Endometrial microvascular endothelial cells (primary cell): ENCODE measurements around the gene RASIP1. TPM values are rescaled to one million over a fixed set of nuclear protein-coding genes. Genes with fewer than 3 reads are reported as not detected.

Experiments used
- total RNA-seq: library from RNA; depleted of rRNA; stranded (reverse); fragments of >200 nt; gene quantifications from one replicate; pipeline ENCODE4 v1.2.3, GENCODE V29; 2015; ENCODE audit errors: inconsistent ontology term

The RASIP1 gene
- total RNA-seq, 1 donor from 2014 or later = 191 TPM

Other genes starting within 250 kb of the RASIP1 start
- not detected for gene LMTK3, start 228.8 kb downstream of the RASIP1 start, total RNA-seq
- not detected for gene SULT2B1, start 188.4 kb downstream of the RASIP1 start, total RNA-seq
- gene SPACA4, start 133.9 kb downstream of the RASIP1 start, total RNA-seq = not detected
- not detected for gene FAM83E, start 125.5 kb downstream of the RASIP1 start, total RNA-seq
- gene RPL18, start 121.4 kb downstream of the RASIP1 start, total RNA-seq = 2,158 TPM
- gene SPHK2, start 121.1 kb downstream of the RASIP1 start, total RNA-seq = 7.8 TPM
- 0.46 TPM for gene DBP, start 103.2 kb downstream of the RASIP1 start, total RNA-seq
- 0.28 TPM for gene CA11, start 94.4 kb downstream of the RASIP1 start, total RNA-seq
- gene NTN5, start 67.6 kb downstream of the RASIP1 start, total RNA-seq = not detected
- gene FUT2, start 44.6 kb downstream of the RASIP1 start, total RNA-seq = not detected
- gene MAMSTR, start 20.9 kb downstream of the RASIP1 start, total RNA-seq = 0.09 TPM
- gene IZUMO1, start 6.3 kb upstream of the RASIP1 start, total RNA-seq = 0.84 TPM
- gene FUT1, start 12.0 kb upstream of the RASIP1 start, total RNA-seq = 4.9 TPM
- not detected for gene FGF21, start 14.9 kb upstream of the RASIP1 start, total RNA-seq
- gene BCAT2, start 70.4 kb upstream of the RASIP1 start, total RNA-seq = 82.0 TPM
- gene HSD17B14, start 95.9 kb upstream of the RASIP1 start, total RNA-seq = 4.5 TPM
- gene PLEKHA4, start 128.0 kb upstream of the RASIP1 start, total RNA-seq = not detected
- gene PPP1R15A, start 131.8 kb upstream of the RASIP1 start, total RNA-seq = 56.0 TPM
- gene TULP2, start 158.1 kb upstream of the RASIP1 start, total RNA-seq = not detected
- gene NUCB1, start 159.7 kb upstream of the RASIP1 start, total RNA-seq = 227 TPM
- gene DHDH, start 193.1 kb upstream of the RASIP1 start, total RNA-seq = not detected
- gene BAX, start 214.3 kb upstream of the RASIP1 start, total RNA-seq = 149 TPM
- gene FTL, start 224.7 kb upstream of the RASIP1 start, total RNA-seq = 3,048 TPM